Ovary (tissue), 9 donors: Measurements from ENCODE around the gene AFF3. TPM values are rescaled to one million over a fixed set of nuclear protein-coding genes. Genes with fewer than 3 reads are reported as not detected.

ENCODE experiments used
- DNase-seq, 5 donors: peaks; one replicate each; pipeline ENCODE4 v3.0.0-alpha.2; 2019 to 2020
- H3K27ac ChIP-seq, 2 donors: fragments of 200-600 bp; one replicate each; pipeline versions ENCODE4 v1.5.1 to v1.8.0; 2019 to 2022
- H3K27me3 ChIP-seq: fragments of 200-600 bp; one replicate; pipeline ENCODE4 v1.8.0; 2022
- H3K36me3 ChIP-seq: fragments of 200-600 bp; sonication (generic); one replicate; pipeline ENCODE4 v1.5.1; 2019
- H3K4me1 ChIP-seq: one replicate; pipeline ENCODE4 v1.8.1; 2013; ENCODE audit warnings: mild to moderate bottlenecking, moderate library complexity; ENCODE audit not compliant: insufficient read depth
- H3K4me3 ChIP-seq: fragments of 200-600 bp; sonication (generic); one replicate; pipeline ENCODE4 v1.5.1; 2017
- H3K9me3 ChIP-seq, 2 donors: fragments of 200-600 bp in 1 of 2; sonication (generic) in 1 of 2; one replicate each; pipeline versions ENCODE4 v1.5.1 to v1.8.1; 2013 to 2019; ENCODE audit warnings: mild to moderate bottlenecking in 1 of 2, moderate library complexity in 1 of 2
- EP300 ChIP-seq: sonication (generic); formaldehyde crosslinking; IDR thresholded peaks from one replicate; pipeline ENCODE4 v1.6.1; 2017; ENCODE audit warnings: antibody characterized with exemption
- POLR2A ChIP-seq: fragments of 450-650 bp; IDR thresholded peaks from one replicate; pipeline ENCODE4 v1.6.1; 2017; ENCODE audit warnings: antibody characterized with exemption, mild to moderate bottlenecking, moderate library complexity
- WGBS, 3 donors: extraction: QIAGEN DNeasy Blood & Tissue Kit in 1 of 3; methylation state at CpG; one replicate each; pipeline versions ENCODE4 v1.1.5 to v1.1.7; 2013 to 2017; 5-methylcytosine and 5-hydroxymethylcytosine counted together
- intact Hi-C, 4 donors: fragments of 100-400 bp; cut with DNase I; formaldehyde crosslinking; loops; one replicate each; pipeline versions ENCODE4 v1.11.0 to v1.15.1; 2022 to 2023
- polyA plus RNA-seq, 2 donors: library from polyadenylated mRNA; stranded (reverse); fragments of 200-250 nt in 1 of 2; fragments of 350-450 nt in 1 of 2; fragmentation: Illumina TruSeq in 1 of 2; extraction: RNeasy Lipid Tissue Mini Kit (QIAGEN cat#74804) in 1 of 2; gene quantifications; one replicate each; pipeline ENCODE4 v1.2.3, GENCODE V29; 2013 to 2014
- total RNA-seq, 7 donors: library from RNA; depleted of rRNA in 2 of 7; stranded (reverse); fragments of >200 nt in 2 of 7; fragmentation: NEBNext Ultra II Directional in 3 of 7; extraction: Animal tissue kit (Norgen Biotek cat#: 25700) in 3 of 7; gene quantifications; one replicate each; pipeline versions ENCODE4 v1.1.0 to v1.2.4, GENCODE V29; 2016 to 2023
- TF ChIP-seq, protein P1 (sequence below), 3 donors: fragments of 450-650 bp in 2 of 3; fragments of 200-600 bp in 1 of 3; IDR thresholded peaks; one replicate each; pipeline versions ENCODE4 v1.5.1 to v1.8.0; 2016 to 2022; ENCODE audit warnings: antibody characterized with exemption in 3 of 3, mild to moderate bottlenecking in 1 of 3
- donor health status: DM: no; HTN: no; CAD: no; lungs with moderate emphysema.
- donor health status: DM: no; HTN: no; CAD: no.
- donor health status: Bipolar disorder and iron deficiency.
- donor health status: DM: yes; HTN: yes; CAD: no.
- donor health status: DM: no; HTN: no; CAD: no.
- donor health status: DM: yes; HTN: yes; CAD: no.

AFF3 gene
- total and polyA plus RNA-seq, 9 donors = 5.9 to 40.8 (median 25.7) TPM

GRCh38 chr2:100039291-100039980 lies 103.0 kb downstream of the AFF3 start:
- peaks cover 2% of the 10 kb centered on the region for H3K4me1 ChIP-seq
- no peak overlapping the region for H3K4me3 ChIP-seq
- no peak for DNase-seq
- H3K27ac ChIP-seq = no peak overlapping the region
- 95 to 97% (median 96%) methylated on average over 7 of the region's 7 CpGs for WGBS, 3 donors
- H3K27me3 ChIP-seq = no peaks in the 10 kb centered on the region
- no peaks in the 10 kb centered on the region for H3K36me3 ChIP-seq
- TF ChIP-seq, protein P1, sequence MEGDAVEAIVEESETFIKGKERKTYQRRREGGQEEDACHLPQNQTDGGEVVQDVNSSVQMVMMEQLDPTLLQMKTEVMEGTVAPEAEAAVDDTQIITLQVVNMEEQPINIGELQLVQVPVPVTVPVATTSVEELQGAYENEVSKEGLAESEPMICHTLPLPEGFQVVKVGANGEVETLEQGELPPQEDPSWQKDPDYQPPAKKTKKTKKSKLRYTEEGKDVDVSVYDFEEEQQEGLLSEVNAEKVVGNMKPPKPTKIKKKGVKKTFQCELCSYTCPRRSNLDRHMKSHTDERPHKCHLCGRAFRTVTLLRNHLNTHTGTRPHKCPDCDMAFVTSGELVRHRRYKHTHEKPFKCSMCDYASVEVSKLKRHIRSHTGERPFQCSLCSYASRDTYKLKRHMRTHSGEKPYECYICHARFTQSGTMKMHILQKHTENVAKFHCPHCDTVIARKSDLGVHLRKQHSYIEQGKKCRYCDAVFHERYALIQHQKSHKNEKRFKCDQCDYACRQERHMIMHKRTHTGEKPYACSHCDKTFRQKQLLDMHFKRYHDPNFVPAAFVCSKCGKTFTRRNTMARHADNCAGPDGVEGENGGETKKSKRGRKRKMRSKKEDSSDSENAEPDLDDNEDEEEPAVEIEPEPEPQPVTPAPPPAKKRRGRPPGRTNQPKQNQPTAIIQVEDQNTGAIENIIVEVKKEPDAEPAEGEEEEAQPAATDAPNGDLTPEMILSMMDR (IDR thresholded peaks at IDR 0.05) = no peak
- TF ChIP-seq EP300 (no peak), POLR2A (no peak)
- intact Hi-C loops = no loop called here
- H3K9me3 ChIP-seq = no peaks in the 10 kb centered on the region

DNA sequence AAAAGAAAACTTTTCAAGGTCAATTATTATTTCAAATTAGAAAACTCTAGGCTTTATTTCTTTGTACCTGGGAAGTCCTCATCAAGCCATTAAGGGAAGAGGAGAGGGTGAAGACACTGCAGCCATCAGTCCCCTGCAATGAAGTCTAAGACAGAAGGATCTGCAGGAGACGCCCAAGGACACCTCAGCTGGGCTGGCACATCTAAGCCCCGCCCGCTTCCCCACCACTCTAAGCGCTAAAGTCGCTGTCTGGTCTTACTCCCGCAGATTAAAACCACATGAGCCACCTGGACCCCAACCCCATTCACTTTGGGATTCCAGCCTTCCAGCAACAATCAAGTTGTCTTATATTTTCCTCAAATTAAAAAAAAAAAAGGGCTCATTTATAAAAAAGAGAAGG lies 104.4 kb downstream of the AFF3 start:
- Histone ChIP-seq H3K36me3 (no peaks in the 10 kb centered on the region), H3K27me3 (no peaks in the 10 kb centered on the region), H3K9me3 (no peaks in the 10 kb centered on the region), H3K4me1 (peaks cover 2% of the 10 kb centered on the region), H3K4me3 (no peak overlapping the region), H3K27ac (no peak overlapping the region)
- WGBS, 3 donors = 73 to 90% (median 78%) methylated on average over 6 of the region's 6 CpGs
- TF ChIP-seq, protein P1 (IDR thresholded peaks at IDR 0.05) = no peak
- TF ChIP-seq EP300 = no peak
- TF ChIP-seq POLR2A = no peak
- DNase-seq = peak in 2 of 5 donors; percentile 31 to 45
- intact Hi-C loops = no loop called here

GRCh38 chr2:100036793-100037192 lies 105.6 kb downstream of the AFF3 start:
- 51 to 56% (median 53%) methylated on average over 4 of the region's 4 CpGs for WGBS, 3 donors
- Histone ChIP-seq H3K36me3 (no peaks in the 10 kb centered on the region), H3K9me3 (no peaks in the 10 kb centered on the region), H3K4me3 (no peak overlapping the region), H3K4me1 (peaks cover 2% of the 10 kb centered on the region), H3K27ac (no peak overlapping the region), H3K27me3 (no peaks in the 10 kb centered on the region)
- TF ChIP-seq POLR2A (no peak), EP300 (no peak)
- TF ChIP-seq, protein P1 (IDR thresholded peaks at IDR 0.05) = no peak
- DNase-seq = no peak
- intact Hi-C loops = no loop called here

GRCh38 chr2:100036026-100036425 lies 106.4 kb downstream of the AFF3 start:
- no peaks in the 10 kb centered on the region for H3K36me3 ChIP-seq
- no peaks in the 10 kb centered on the region for H3K9me3 ChIP-seq
- TF ChIP-seq POLR2A = no peak
- TF ChIP-seq, protein P1 (IDR thresholded peaks at IDR 0.05) = no peak
- H3K4me1 ChIP-seq = peaks cover 2% of the 10 kb centered on the region
- WGBS, 3 donors = 95 to 100% (median 97%) methylated on average over 2 of the region's 2 CpGs
- H3K27me3 ChIP-seq = no peaks in the 10 kb centered on the region
- no peak for DNase-seq
- intact Hi-C loops = no loop called here
- no peak overlapping the region for H3K4me3 ChIP-seq
- no peak overlapping the region for H3K27ac ChIP-seq
